ENCODE data around the gene TTC38. TPM values are rescaled to one million over a fixed set of nuclear protein-coding genes. Genes with fewer than 3 reads are reported as not detected.

TTC38 gene
- total RNA-seq, 1 donor from 2014 or later: 9.8 TPM

- no peaks in the 10 kb centered on the region for H3K9me3 Mint-ChIP-seq
- DNase-seq: no peak
- intact Hi-C loops (cut with micrococcal nuclease): no loop called here
- CTCF ChIA-PET: interaction anchor here (1.3 kb wide), 1 partner anchor 39 kb away, joined by 3 read pairs; no protein-coding TSS in a partner anchor
- no peaks in the 10 kb centered on the region for H3K36me3 Mint-ChIP-seq (ENCODE audit: low read depth)
- no peak for TF ChIP-seq CTCF (IDR thresholded peaks at IDR 0.05)
- no peak overlapping the region for H3K4me3 Mint-ChIP-seq
- POLR2A ChIA-PET: no interaction called here
- no peaks in the 10 kb centered on the region for H3K27me3 Mint-ChIP-seq
- no peak for ATAC-seq (ENCODE audit: low read depth)
- no peaks in the 10 kb centered on the region for H3K4me1 Mint-ChIP-seq
- no peak overlapping the region for H3K27ac Mint-ChIP-seq
These were observed 61.0 kb downstream of the TTC38 start for GRCh38 chr22:46328797-46329196.

GRCh38 chr22:46329616-46330015 lies 61.8 kb downstream of the TTC38 start:
- CTCF ChIA-PET: interaction anchor here (0.7 to 1.3 kb wide), 2 partner anchors 11 to 38 kb away, joined by 3 read pairs; no protein-coding TSS in a partner anchor
- POLR2A ChIA-PET: no interaction called here
- DNase-seq (no peak), ATAC-seq (ENCODE audit: low read depth) (no peak)
- Mint-ChIP-seq H3K36me3 (ENCODE audit: low read depth) (no peaks in the 10 kb centered on the region), H3K9me3 (no peaks in the 10 kb centered on the region), H3K4me1 (peaks cover 2% of the 10 kb centered on the region), H3K27ac (no peak overlapping the region), H3K27me3 (no peaks in the 10 kb centered on the region), H3K4me3 (no peak overlapping the region)
- no peak for TF ChIP-seq CTCF (IDR thresholded peaks at IDR 0.05)
- intact Hi-C loops (cut with micrococcal nuclease): loop anchor here (10.0 kb wide), 1 partner anchor 295 kb away; no protein-coding TSS in a partner anchor

GRCh38 chr22:46330426-46330825 lies 62.6 kb downstream of the TTC38 start:
- no peak overlapping the region for H3K4me3 Mint-ChIP-seq
- no peaks in the 10 kb centered on the region for H3K9me3 Mint-ChIP-seq
- ATAC-seq (ENCODE audit: low read depth): no peak
- ChIA-PET CTCF (interaction anchor here (0.7 kb wide), 1 partner anchor 10 kb away, joined by 3 read pairs; no protein-coding TSS in a partner anchor), POLR2A (no interaction called here)
- H3K36me3 Mint-ChIP-seq (ENCODE audit: low read depth): no peaks in the 10 kb centered on the region
- intact Hi-C loops (cut with micrococcal nuclease): loop anchor here (10.0 kb wide), 1 partner anchor 296 kb away; no protein-coding TSS in a partner anchor
- DNase-seq: no peak
- no peak for TF ChIP-seq CTCF (IDR thresholded peaks at IDR 0.05)
- peaks cover 4% of the 10 kb centered on the region for H3K4me1 Mint-ChIP-seq
- no peaks in the 10 kb centered on the region for H3K27me3 Mint-ChIP-seq
- no peak overlapping the region for H3K27ac Mint-ChIP-seq

- CTCF ChIA-PET: no interaction called here
- POLR2A ChIA-PET: no interaction called here
- DNase-seq (no peak), ATAC-seq (ENCODE audit: low read depth) (no peak)
- intact Hi-C loops (cut with micrococcal nuclease): loop anchor here (10.0 kb wide), 1 partner anchor 297 kb away; no protein-coding TSS in a partner anchor
- no peaks in the 10 kb centered on the region for H3K27me3 Mint-ChIP-seq
- no peak for TF ChIP-seq CTCF (IDR thresholded peaks at IDR 0.05)
- no peak overlapping the region for H3K4me3 Mint-ChIP-seq
- H3K27ac Mint-ChIP-seq: no peak overlapping the region
- peaks cover 8% of the 10 kb centered on the region for H3K4me1 Mint-ChIP-seq
- no peaks in the 10 kb centered on the region for H3K9me3 Mint-ChIP-seq
- H3K36me3 Mint-ChIP-seq (ENCODE audit: low read depth): peaks cover 5% of the 10 kb centered on the region
These were observed 63.7 kb downstream of the TTC38 start for GRCh38 chr22:46331496-46331895.

- ChIA-PET POLR2A (interaction anchor here (0.7 to 1.7 kb wide), 15 partner anchors 36 to 427 kb away, joined by 3 to 5 read pairs (median 3); partner anchors contain the start of genes CDPF1, GTSE1 and TBC1D22A), CTCF (no interaction called here)
- intact Hi-C loops (cut with micrococcal nuclease): loop anchor here (1.0 to 10.0 kb wide), 5 partner anchors 39 to 427 kb away; partner anchors contain the start of genes CDPF1, GTSE1 and TBC1D22A
These were observed 67.7 kb downstream of the TTC38 start, which contains the start of gene TRMU for GRCh38 chr22:46335201-46336118. Gene TRMU, plus strand, starts transcription at chr22:46335714. Its CDS starts 51 bp downstream, at chr22:46335765.

More at GRCh38 chr22:46335201-46336118, 67.7 kb downstream of the TTC38 start, which contains the start of gene TRMU:
- H3K27me3 Mint-ChIP-seq: no peaks in the 10 kb centered on the region
- ATAC-seq (ENCODE audit: low read depth): peak; percentile 92
- H3K27ac Mint-ChIP-seq: peak within 1 kb of the TSS; percentile 92
- peaks cover 41% of the 10 kb centered on the region for H3K36me3 Mint-ChIP-seq (ENCODE audit: low read depth)
- peak; percentile 82 for DNase-seq
- H3K9me3 Mint-ChIP-seq: no peaks in the 10 kb centered on the region
- no peak for TF ChIP-seq CTCF (IDR thresholded peaks at IDR 0.05)
- H3K4me1 Mint-ChIP-seq: peaks cover 26% of the 10 kb centered on the region
- peak within 1 kb of the TSS; percentile 93 for H3K4me3 Mint-ChIP-seq

Data from activated B cell treated with CpG ODN at 0.5 μM for 24 hours (primary cell).